EH (cell line): ENCODE measurements around the gene SMARCD1.

Experiments
- DNase-seq: peaks from one replicate; pipeline ENCODE4 v3.0.0-alpha.2; 2015; ENCODE audit warnings: low read depth

Gene SMARCD1

GRCh38 chr12:50104417-50105366 lies 19.6 kb downstream of the SMARCD1 start:
- no peak for DNase-seq

- DNase-seq: no peak
Measured at GRCh38 chr12:50105913-50106450, 20.8 kb downstream of the SMARCD1 start.

- DNase-seq: no peak
Measured at GRCh38 chr12:50106907-50107306, 21.8 kb downstream of the SMARCD1 start.

GRCh38 chr12:50107416-50108268 lies 22.5 kb downstream of the SMARCD1 start:
- no peak for DNase-seq

- DNase-seq: no peak
Measured at GRCh38 chr12:50109319-50109718, 24.2 kb downstream of the SMARCD1 start.

GRCh38 chr12:50110127-50110761 lies 25.1 kb downstream of the SMARCD1 start:
- DNase-seq: peak; percentile 44

- peak; percentile 75 for DNase-seq
Measured at GRCh38 chr12:50110762-50111351, 25.7 kb downstream of the SMARCD1 start.

- no peak for DNase-seq
Measured at GRCh38 chr12:50111395-50111692, 26.2 kb downstream of the SMARCD1 start.

GRCh38 chr12:50111693-50112455 lies 26.7 kb downstream of the SMARCD1 start, which contains the start of gene COX14:
Gene COX14, plus strand, starts transcription at chr12:50112236. Its CDS starts 7,808 bp downstream, at chr12:50120044.
- peak; percentile 100 for DNase-seq

- peak; percentile 67 for DNase-seq
Measured at GRCh38 chr12:50112456-50113218, 27.5 kb downstream of the SMARCD1 start.

- DNase-seq: no peak
Measured at GRCh38 chr12:50117057-50117622, 32.0 kb downstream of the SMARCD1 start.

- no peak for DNase-seq
Measured at GRCh38 chr12:50119387-50119786, 34.2 kb downstream of the SMARCD1 start.

- no peak for DNase-seq
Measured at GRCh38 chr12:50120521-50120920, 35.4 kb downstream of the SMARCD1 start.

- no peak for DNase-seq
Measured at GRCh38 chr12:50120953-50121352, 35.8 kb downstream of the SMARCD1 start.

GRCh38 chr12:50121641-50122040 lies 36.5 kb downstream of the SMARCD1 start:
- no peak for DNase-seq

- peak; percentile 28 for DNase-seq
Measured at GRCh38 chr12:50123203-50123602, 38.1 kb downstream of the SMARCD1 start.

GRCh38 chr12:50127546-50127945 lies 42.4 kb downstream of the SMARCD1 start:
- DNase-seq: no peak

- no peak for DNase-seq
Measured at GRCh38 chr12:50129290-50129689, 44.1 kb downstream of the SMARCD1 start.

- DNase-seq: no peak
Measured at GRCh38 chr12:50132505-50133135, 47.5 kb downstream of the SMARCD1 start.
